GM23248 (cell line): ENCODE results near the gene PIP5K1B. TPM values are rescaled to one million over a fixed set of nuclear protein-coding genes. Genes with fewer than 3 reads are reported as not detected.
"Not testable (repeated sequence)": the region's sequence is repeated elsewhere in the genome, so short reads cannot be mapped to it uniquely, and the experiment has no call there.

Experiments
- DNase-seq: peaks from one replicate; pipeline ENCODE4 v3.0.0-alpha.2; 2015
- H2AFZ ChIP-seq: fragments of 200-600 bp; sonication (generic); 2 replicates; pipeline ENCODE4 v1.6.1; 2016; ENCODE audit warnings: antibody characterized with exemption
- H3F3A ChIP-seq: fragments of 200-600 bp; sonication (generic); 2 replicates; pipeline ENCODE4 v1.6.1; 2016; ENCODE audit warnings: mild to moderate bottlenecking, antibody characterized with exemption, mixed run types; ENCODE audit not compliant: insufficient read depth
- H3K27ac ChIP-seq: fragments of 200-600 bp; sonication (generic); 2 replicates; pipeline ENCODE4 v1.5.1; 2016; ENCODE audit warnings: mild to moderate bottlenecking
- H3K27me3 ChIP-seq: fragments of 200-600 bp; sonication (generic); replicated peaks from 2 replicates; pipeline ENCODE4 v1.6.1; 2016; ENCODE audit warnings: mild to moderate bottlenecking; ENCODE audit not compliant: insufficient read depth
- H3K36me3 ChIP-seq: fragments of 200-600 bp; sonication (generic); 2 replicates; pipeline ENCODE4 v1.6.1; 2016; ENCODE audit warnings: low read depth, mild to moderate bottlenecking
- H3K4me1 ChIP-seq: fragments of 200-600 bp; sonication (generic); 2 replicates; pipeline ENCODE4 v1.6.1; 2016; ENCODE audit warnings: mild to moderate bottlenecking; ENCODE audit not compliant: insufficient read depth
- H3K4me2 ChIP-seq: fragments of 200-600 bp; sonication (generic); one replicate; pipeline ENCODE4 v1.6.1; 2016; ENCODE audit warnings: mild to moderate bottlenecking; ENCODE audit not compliant: unreplicated experiment
- H3K4me3 ChIP-seq: fragments of 200-600 bp; sonication (generic); 2 replicates; pipeline ENCODE4 v1.5.1; 2016; ENCODE audit warnings: mild to moderate bottlenecking
- H3K79me2 ChIP-seq: fragments of 200-600 bp; sonication (generic); 2 replicates; pipeline ENCODE4 v1.6.1; 2016; ENCODE audit warnings: mild to moderate bottlenecking; ENCODE audit not compliant: insufficient read depth
- H3K9ac ChIP-seq: fragments of 200-600 bp; sonication (generic); 2 replicates; pipeline ENCODE4 v1.6.1; 2016; ENCODE audit warnings: mild to moderate bottlenecking
- H3K9me2 ChIP-seq: fragments of 200-600 bp; sonication (generic); 2 replicates; pipeline ENCODE4 v1.6.1; 2016; ENCODE audit warnings: mixed run types, mild to moderate bottlenecking, moderate library complexity; ENCODE audit not compliant: insufficient read depth
- H3K9me3 ChIP-seq: fragments of 200-600 bp; sonication (generic); one replicate; pipeline ENCODE4 v1.6.1; 2017; ENCODE audit warnings: low read depth
- H4K20me1 ChIP-seq: fragments of 200-600 bp; sonication (generic); 2 replicates; pipeline ENCODE4 v1.6.0; 2016; ENCODE audit not compliant: insufficient read depth
- EZH2 ChIP-seq: fragments of 200-600 bp; sonication (generic); IDR thresholded peaks from 2 replicates; pipeline ENCODE4 v1.6.1; 2018; ENCODE audit warnings: antibody characterized with exemption, mild to moderate bottlenecking; ENCODE audit not compliant: insufficient read depth, poor library complexity, severe bottlenecking
- EZH2phosphoT487 ChIP-seq: fragments of 200-600 bp; sonication (generic); IDR thresholded peaks from 2 replicates; pipeline ENCODE4 v1.6.1; 2018; ENCODE audit warnings: antibody characterized with exemption, moderate library complexity, mild to moderate bottlenecking, low read depth; ENCODE audit not compliant: insufficient read depth
- WGBS, 2 experiments: methylation state at CpG; one replicate each; pipeline ENCODE4 v1.1.6; 2015 to 2017; ENCODE audit warnings: low lambda C conversion rate in 2 of 2, low coverage in 1 of 2; ENCODE audit errors: missing lambda C conversion rate in 2 of 2; 5-methylcytosine and 5-hydroxymethylcytosine counted together
- in situ Hi-C: fragments of 300-500 bp; cut with MboI; formaldehyde crosslinking; loops from 2 replicates; pipeline ENCODE4 v1.15.0; 2020
- polyA plus RNA-seq: library from polyadenylated mRNA; unstranded; fragments of >200 nt; fragmentation: Nextera tagmentation; extraction: Ambion mirVana; gene quantifications from 2 replicates; pipeline ENCODE4 v1.2.1, GENCODE V29; 2016
- total RNA-seq: library from RNA; depleted of rRNA; stranded (reverse); fragments of >200 nt; shearing (Covaris generic); gene quantifications from 2 replicates; pipeline ENCODE4 v1.2.3, GENCODE V29; 2014

PIP5K1B gene
- total and polyA plus RNA-seq, 2 experiments from 2014 or later: not detected

DNA sequence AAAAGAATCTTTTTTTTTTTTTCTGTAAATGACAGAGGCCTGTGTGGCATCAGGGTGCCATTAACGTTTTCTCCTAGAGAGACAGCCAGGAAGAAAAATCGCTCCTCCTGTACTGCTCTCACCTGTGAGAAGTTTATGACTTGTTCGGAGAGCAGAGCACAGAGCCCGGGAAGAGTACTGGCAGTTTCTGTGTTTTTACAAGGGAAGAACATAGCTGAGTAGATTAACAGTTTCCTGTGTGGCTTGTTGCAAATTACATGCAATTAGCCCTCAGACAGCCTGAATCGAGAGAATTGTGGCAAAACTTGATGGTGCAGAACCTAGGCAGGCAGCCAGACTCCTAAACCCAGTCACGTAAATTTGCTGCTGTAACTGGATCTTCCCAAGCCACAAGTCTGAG, 276.7 kb downstream of the PIP5K1B start:
- no peak overlapping the region for H3K4me2 ChIP-seq
- no peaks in the 10 kb centered on the region for H4K20me1 ChIP-seq
- 2 to 4% methylated on average over 6 of the region's 6 CpGs for WGBS, 2 experiments
- DNase-seq: no peak
- H3K9me2 ChIP-seq: no peaks in the 10 kb centered on the region
- in situ Hi-C loops: no loop called here
- H3K4me3 ChIP-seq: no peak overlapping the region
- no peak overlapping the region for H2AFZ ChIP-seq
- H3K79me2 ChIP-seq: no peaks in the 10 kb centered on the region
- no peak overlapping the region for H3K9ac ChIP-seq
- no peaks in the 10 kb centered on the region for H3K27me3 ChIP-seq
- no peak for TF ChIP-seq EZH2
- no peak for TF ChIP-seq EZH2phosphoT487
- H3K9me3 ChIP-seq: no peaks in the 10 kb centered on the region
- H3K27ac ChIP-seq: no peak overlapping the region
- H3K4me1 ChIP-seq: no peaks in the 10 kb centered on the region
- H3F3A ChIP-seq: no peaks in the 10 kb centered on the region
- no peaks in the 10 kb centered on the region for H3K36me3 ChIP-seq

DNA sequence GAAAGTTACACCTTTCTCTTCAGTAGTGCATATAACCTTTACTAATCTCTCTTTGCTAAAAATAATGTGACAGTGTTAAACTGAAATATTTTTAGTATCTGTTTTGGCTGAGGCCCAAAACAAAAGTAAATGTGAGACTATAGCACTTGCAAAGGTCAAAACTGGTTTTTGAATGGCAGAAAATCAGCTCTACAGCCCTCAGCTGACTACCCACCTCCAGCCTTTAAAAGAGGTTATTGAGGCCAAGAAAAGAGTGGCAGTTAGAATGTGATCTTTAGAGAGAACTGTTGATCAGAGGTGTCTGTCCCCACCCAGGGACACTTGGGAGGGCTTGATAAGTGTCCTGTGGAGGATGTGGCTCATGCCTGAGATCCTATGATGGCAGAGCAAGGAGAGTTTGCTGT, 278.0 kb downstream of the PIP5K1B start:
- Histone ChIP-seq H3K36me3 (no peaks in the 10 kb centered on the region), H3K27me3 (no peaks in the 10 kb centered on the region), H3K27ac (no peak overlapping the region), H3K4me1 (no peaks in the 10 kb centered on the region), H4K20me1 (no peaks in the 10 kb centered on the region), H2AFZ (no peak overlapping the region), H3K79me2 (no peaks in the 10 kb centered on the region), H3K9me2 (no peaks in the 10 kb centered on the region), H3K9ac (no peak overlapping the region), H3K9me3 (no peaks in the 10 kb centered on the region), H3K4me3 (no peak overlapping the region), H3K4me2 (no peak overlapping the region), H3F3A (no peaks in the 10 kb centered on the region)
- DNase-seq: no peak
- in situ Hi-C loops: no loop called here
- TF ChIP-seq EZH2 (no peak), EZH2phosphoT487 (no peak)

DNA sequence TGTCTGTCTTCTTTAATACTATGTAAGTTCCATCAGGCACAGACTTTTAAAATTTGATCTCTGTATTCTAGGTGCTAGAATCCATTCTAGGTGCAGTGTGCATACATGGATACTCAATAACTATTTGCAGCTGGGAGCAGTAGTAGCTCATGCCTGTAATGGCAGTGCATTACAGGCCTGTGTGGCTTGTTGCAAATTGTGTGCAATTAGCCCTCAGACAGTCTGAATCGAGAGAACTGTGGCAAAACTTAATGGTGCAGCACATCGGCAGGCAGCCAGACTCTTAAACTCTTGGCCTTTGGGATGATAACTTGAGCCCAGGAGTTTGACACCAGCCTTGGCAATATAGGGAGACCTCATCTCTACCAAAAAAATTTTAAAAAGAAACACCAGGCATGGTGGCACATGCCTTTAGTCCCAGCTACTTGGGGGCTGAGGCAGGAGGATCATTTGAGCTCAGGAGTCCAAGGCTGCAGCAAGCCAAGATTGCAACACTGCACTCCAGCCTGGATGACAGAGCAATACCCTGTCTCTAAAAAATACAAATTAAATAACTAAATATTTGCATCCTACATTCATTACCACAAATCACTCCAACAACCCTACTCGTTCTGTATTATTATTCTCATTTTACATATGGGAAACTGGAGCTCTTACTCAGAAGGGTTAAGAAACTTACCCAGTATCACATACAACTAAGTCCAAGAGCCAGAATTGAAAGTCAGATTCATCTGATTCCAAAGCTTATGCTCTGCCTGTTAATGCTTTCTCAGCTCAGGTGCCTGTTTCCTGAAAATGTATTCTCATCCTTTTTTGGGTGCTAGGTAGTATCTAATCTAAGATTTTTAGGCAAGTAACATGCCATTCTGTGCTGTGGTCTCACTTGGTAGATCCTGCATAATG, 278.7 kb downstream of the PIP5K1B start:
- Histone ChIP-seq H2AFZ (no peak overlapping the region), H3K9me3 (no peaks in the 10 kb centered on the region), H3K9me2 (no peaks in the 10 kb centered on the region), H3K9ac (no peak overlapping the region), H3K4me1 (no peaks in the 10 kb centered on the region), H4K20me1 (no peaks in the 10 kb centered on the region), H3K27ac (no peak overlapping the region), H3F3A (no peaks in the 10 kb centered on the region), H3K36me3 (no peaks in the 10 kb centered on the region), H3K27me3 (no peaks in the 10 kb centered on the region), H3K4me3 (no peak overlapping the region), H3K79me2 (no peaks in the 10 kb centered on the region), H3K4me2 (no peak overlapping the region)
- TF ChIP-seq EZH2phosphoT487 (no peak), EZH2 (no peak)
- in situ Hi-C loops: no loop called here
- no peak for DNase-seq
- 1 to 3% methylated on average over 3 of the region's 3 CpGs for WGBS, 2 experiments

GRCh38 chr9:68986949-68987348, 281.9 kb downstream of the PIP5K1B start:
- H3K9ac ChIP-seq, in situ Hi-C loops, H2AFZ ChIP-seq, H3K27me3 ChIP-seq, DNase-seq, H3K4me3 ChIP-seq, H3K79me2 ChIP-seq, H3K4me2 ChIP-seq, H3K4me1 ChIP-seq, H4K20me1 ChIP-seq, H3K9me3 ChIP-seq, H3F3A ChIP-seq, H3K27ac ChIP-seq, H3K36me3 ChIP-seq, H3K9me2 ChIP-seq: not testable (repeated sequence)
- WGBS, 2 experiments: 66 to 73% methylated on average over 7 of the region's 7 CpGs

- H3K9ac ChIP-seq: no peak overlapping the region
- no peak overlapping the region for H3K27ac ChIP-seq
- no peak overlapping the region for H3K4me3 ChIP-seq
- no peaks in the 10 kb centered on the region for H4K20me1 ChIP-seq
- 39 to 44% methylated on average over 9 of the region's 9 CpGs for WGBS, 2 experiments
- no peaks in the 10 kb centered on the region for H3K79me2 ChIP-seq
- TF ChIP-seq EZH2 (no peak), EZH2phosphoT487 (no peak)
- 0 out of 2 replicates have a peak, but pooled peaks cover 2% of the 10 kb centered on the region for H3K27me3 ChIP-seq
- no peaks in the 10 kb centered on the region for H3K36me3 ChIP-seq
- H3K4me1 ChIP-seq: no peaks in the 10 kb centered on the region
- no peak for DNase-seq
- H3K9me2 ChIP-seq: no peaks in the 10 kb centered on the region
- no peak overlapping the region for H3K4me2 ChIP-seq
- H3F3A ChIP-seq: no peaks in the 10 kb centered on the region
- no peak overlapping the region for H2AFZ ChIP-seq
- in situ Hi-C loops: loop anchor here (10.0 kb wide), 1 partner anchor 397 kb away; no protein-coding TSS in a partner anchor
- no peaks in the 10 kb centered on the region for H3K9me3 ChIP-seq
Observed at GRCh38 chr9:68991457-68991856, 286.4 kb downstream of the PIP5K1B start.
